ENCODE data around the gene SH3YL1.
"Not testable (repeated sequence)": the region's sequence is repeated elsewhere in the genome, so short reads cannot be mapped to it uniquely, and the experiment has no call there.

The SH3YL1 gene

GRCh38 chr2:176917-177316 lies 86.9 kb downstream of the SH3YL1 start:
- no peak for DNase-seq

GRCh38 chr2:175880-176820 lies 87.7 kb downstream of the SH3YL1 start:
- no peak for DNase-seq

GRCh38 chr2:175161-175786 lies 88.6 kb downstream of the SH3YL1 start:
- DNase-seq = no peak

- not testable (repeated sequence) for DNase-seq
These were observed 91.7 kb downstream of the SH3YL1 start for GRCh38 chr2:172120-172519.

- DNase-seq = no peak
These were observed 94.1 kb downstream of the SH3YL1 start for GRCh38 chr2:169741-170140.
